ENCODE data around the gene ST3GAL2.
"Not testable (repeated sequence)": the region's sequence is repeated elsewhere in the genome, so short reads cannot be mapped to it uniquely, and the experiment has no call there.

The ST3GAL2 gene

DNA sequence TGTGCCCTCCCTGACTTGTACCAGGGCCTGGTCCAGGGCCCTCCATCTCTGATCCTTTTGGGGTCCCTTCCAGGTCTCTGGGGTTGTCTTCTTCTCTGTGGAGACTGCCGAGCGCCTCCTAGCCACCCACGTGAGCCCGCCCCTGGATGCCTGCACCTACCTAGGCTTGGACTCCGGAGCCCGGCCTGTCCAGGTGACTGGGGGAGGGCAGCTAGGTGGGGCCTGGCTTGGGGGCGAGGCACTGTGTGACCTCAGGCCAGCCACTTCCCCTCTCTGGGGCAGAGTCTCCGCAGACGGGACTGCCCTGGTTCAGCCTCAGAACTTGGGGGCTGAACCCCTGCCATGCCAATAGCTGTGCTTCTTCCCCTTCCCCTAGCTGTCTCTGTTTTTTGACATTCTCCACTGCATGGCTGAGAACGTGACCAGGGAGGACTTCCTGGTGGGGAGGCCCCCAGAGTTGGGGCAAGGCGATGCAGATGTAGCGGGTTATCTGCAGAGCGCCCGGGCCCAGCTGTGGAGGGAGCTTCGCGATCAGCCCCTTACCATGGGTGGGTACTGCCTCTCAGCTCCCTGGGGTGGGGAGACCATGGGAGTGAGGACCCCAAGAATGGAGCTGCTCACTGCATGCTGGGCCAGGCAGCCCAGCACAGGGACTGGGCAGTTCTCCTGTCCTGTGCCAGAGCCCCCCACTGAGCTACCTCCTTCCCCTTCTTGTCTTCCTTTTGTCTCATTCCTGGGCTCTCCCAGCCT, 30.1 kb upstream of the ST3GAL2 start:
- in situ Hi-C loops (cut with MboI; ENCODE audit: low sequenced_read_pairs): no loop called here

DNA sequence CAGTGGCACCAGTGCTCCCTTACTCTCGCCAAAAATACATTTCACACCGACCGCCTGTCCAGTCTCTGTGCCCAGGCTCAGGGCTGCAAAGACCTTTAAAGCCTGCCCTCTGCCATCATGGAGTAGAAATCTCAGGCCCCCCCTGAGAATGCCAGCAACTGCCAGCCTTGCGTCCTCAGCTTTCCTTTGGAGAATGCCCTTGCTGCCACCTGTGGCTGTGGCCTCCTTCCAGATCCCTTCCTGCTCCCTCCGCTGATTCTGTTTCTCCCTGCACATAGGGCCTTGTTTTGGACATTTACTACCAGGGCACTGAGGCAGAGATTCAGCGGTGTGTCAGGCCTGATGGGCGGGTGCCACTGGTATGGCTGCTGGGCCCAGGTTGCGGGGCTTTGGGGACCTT, 28.7 kb upstream of the ST3GAL2 start:
- in situ Hi-C loops (cut with MboI; ENCODE audit: low sequenced_read_pairs): no loop called here

DNA sequence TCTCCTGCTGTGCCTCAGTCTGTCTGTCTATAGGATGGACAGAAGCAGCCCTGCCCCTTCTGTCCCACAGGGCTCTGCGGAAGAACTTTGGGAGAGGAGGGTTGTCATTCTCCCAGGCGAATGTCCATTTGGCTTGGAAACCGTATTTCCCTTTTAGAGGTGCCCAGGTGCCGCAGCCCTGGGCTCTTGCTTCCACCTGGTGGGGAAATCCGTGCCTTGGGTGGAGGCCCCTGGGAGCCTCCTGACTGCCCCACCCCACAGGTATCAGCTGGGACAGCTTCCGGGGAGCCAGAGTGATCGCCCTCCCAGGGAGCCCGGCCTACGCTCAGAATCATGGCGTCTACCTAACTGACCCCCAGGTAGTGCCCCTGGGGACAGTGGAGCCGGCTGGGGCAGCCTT, 28.2 kb upstream of the ST3GAL2 start:
- in situ Hi-C loops (cut with MboI; ENCODE audit: low sequenced_read_pairs): no loop called here

DNA sequence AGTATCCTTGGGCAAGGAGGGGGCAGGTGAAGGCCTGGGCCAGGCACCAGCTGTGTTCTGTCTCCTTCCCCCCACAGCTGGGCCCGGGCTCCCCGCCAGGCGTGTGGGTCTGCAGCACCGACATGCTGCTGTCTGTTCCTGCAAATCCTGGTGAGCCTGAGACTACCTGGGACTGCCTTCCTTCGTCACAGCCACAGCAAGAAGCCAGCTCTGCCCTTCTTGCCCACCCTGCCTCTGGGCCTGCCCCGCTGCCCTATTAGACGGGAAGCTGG, 27.8 kb upstream of the ST3GAL2 start:
- in situ Hi-C loops (cut with MboI; ENCODE audit: low sequenced_read_pairs): no loop called here

DNA sequence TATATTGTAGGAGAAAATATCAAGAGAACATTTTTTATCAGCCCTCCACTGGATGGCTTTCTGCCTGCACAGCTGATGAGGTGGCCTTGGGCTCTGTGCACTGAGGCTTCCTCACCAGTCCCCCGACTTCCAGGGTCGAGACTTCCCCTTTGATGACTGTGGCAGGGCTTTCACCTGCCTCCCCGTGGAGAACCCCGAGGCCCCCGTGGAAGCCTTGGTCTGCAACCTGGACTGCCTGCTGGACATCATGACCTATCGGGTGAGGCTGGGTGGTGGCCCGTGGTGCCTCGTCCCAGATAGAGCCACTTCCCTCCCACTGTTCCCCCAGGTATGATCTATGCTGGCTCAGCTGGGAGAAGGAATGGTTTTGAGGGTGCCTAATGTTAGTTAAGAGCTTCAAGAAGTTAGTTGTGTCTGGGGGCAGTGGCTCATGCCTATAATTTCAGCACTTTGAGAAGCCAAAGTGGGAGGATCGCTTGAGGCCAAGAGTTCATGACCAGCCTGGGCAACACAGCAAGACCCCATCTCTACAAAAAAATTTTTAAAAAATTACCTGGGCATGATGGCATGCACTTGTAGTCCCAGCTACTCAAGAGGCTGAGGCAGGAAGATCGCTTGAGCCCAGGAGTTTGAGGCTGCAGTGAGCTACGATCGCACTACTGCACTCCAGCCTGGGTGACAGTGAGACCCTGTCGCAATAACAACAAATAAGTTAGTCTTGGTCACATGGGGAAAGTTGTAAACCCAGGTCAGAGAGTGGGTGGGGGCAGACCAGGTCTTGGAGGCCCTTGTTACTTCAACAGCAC, 27.3 kb upstream of the ST3GAL2 start:
- in situ Hi-C loops (cut with MboI; ENCODE audit: low sequenced_read_pairs): no loop called here

DNA sequence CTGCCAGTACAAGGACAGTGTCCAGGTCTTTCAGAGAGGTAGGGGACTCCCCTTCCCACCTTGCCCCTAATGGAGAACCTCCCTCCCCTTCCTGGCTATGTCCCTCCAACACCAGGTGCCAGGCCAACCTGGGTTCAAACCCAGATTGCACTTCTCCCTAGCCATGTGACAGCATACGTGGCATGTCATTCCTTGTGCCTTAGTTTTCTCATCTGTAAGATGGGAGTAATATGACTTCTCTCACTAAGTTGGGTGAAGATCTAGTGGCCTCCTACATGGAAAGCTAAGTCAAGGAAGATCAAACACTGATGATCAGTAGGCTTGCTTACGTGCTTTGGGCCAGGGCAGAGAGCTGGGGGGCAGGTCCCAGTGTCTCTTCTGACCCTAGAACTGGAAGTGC, 24.3 kb upstream of the ST3GAL2 start:
- in situ Hi-C loops (cut with MboI; ENCODE audit: low sequenced_read_pairs): no loop called here

DNA sequence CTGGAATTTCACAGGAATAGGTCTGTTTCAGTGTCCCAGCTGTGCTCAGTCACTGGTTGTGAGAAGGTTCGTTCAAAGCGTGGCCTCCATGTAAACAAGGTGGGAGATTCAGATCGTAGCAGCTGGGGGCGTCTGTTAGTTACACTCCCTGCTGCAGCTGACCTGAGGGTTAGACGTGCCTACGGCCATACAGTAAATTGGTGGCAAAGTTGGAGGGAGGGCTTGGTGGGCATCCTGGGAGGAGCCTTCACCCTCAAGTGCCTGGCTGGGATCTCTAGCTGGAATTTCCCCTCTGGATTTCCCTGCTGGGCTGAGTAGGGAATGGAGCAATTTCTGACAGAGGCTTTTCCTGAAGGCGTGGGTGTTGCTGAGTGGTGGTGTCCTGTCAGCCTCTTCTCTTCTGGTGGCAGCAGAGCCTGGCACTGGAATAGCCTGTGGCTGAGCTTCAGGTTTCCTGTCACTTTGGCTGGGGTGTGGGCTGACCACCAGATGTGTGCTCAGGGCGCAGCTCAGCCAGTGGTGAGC, 21.9 kb upstream of the ST3GAL2 start:
- in situ Hi-C loops (cut with MboI; ENCODE audit: low sequenced_read_pairs): no loop called here

DNA sequence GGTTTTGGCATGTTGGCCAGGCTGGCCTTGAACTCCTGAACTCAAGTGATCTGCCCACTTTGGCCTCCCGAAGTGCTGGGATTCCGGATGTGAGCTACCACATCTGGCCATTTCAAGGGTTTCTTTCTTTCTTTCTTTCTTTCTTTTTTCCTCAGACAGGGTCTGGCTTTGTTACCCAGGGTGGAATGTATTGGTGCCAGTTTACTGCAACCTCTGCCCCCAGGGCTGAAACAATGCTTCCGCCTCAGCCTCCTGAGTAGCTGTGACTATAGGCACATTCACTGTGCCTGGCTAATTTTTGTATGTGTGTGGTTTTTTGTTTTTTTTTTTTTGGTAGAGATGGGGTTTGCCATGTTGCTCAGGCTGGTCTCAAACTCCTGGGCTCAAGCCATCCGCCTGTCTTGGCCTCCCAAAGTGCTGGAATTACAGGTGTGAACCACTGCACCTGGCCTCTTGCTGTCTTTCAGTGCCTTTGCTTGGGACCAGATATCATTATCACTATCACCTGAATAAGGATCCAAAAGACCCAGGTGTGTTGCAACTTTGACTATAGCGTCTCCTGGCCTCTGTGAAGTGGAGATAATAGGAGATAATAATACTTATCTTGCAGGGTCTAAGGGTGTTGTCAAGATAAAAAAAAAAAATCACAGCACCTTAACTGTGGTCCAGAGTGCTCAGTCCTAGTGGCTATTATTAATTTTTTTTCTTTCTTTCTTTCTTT, 18.7 kb upstream of the ST3GAL2 start:
- in situ Hi-C loops (cut with MboI; ENCODE audit: low sequenced_read_pairs): no loop called here

DNA sequence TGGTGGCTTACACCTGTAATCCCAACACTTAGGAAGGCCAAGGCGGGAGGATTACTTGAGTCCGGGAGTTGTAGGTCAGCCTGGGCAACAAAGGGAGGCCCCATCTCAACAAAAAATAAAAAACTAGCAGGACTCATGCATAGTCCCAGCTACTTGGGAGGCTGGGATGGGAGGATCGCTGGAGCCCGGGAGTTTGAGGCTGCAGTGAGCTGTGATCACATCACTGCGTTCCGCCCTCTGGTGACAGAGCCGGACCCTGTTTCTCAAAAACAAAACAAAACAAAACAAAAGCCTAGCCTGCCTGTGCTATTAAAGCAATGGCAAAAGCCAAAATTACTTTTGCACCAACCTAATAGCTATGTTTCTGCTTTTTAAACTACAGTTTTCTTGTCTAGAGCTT, 17.0 kb upstream of the ST3GAL2 start:
- in situ Hi-C loops (cut with MboI; ENCODE audit: low sequenced_read_pairs): no loop called here

DNA sequence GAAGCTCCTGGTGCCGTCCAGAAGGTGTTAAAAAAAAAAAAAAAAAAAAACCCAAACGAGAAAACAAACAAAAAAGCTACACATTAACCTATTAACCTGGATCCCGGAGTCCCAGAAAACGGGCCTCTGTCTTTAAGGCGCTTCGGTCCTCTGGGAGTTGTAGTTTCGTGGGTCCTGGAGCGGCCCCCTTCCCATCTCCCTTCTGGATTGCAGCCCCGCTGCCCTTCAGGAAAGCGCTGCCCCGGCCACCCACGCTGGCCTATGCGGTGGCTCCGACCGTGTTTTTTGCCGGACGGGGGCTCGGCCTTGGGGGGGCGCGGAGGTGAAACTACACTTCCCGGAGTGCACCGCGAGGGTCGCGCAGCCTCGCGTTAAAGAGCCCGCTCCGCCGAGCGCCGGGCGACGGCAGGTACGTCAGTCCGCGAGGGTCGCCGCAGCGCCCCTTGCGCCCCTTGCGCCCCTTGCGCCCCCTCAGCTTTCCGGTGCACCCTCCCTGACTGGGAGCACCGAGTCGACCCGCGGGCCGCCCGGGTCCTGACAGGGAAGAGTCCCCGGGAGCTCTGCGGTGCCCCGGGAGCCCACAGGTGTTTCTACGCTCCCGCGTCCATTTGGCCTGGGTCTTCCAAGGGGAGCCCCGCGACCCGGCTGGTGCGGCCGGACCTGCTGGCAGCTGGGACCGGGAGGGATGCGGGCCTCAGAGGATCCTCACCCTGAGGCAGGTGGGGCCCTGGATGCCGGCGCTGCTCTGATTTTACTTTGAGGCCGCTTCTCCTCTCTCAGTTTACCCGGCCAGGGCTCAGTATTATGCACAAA, 15.5 kb upstream of the ST3GAL2 start, which contains the start of gene FCSK:
FCSK (plus strand) TSS at position 374 of the 813 bp plus-strand sequence. CDS start 8,596 bp downstream, outside the sequence.
- in situ Hi-C loops (cut with MboI; ENCODE audit: low sequenced_read_pairs): no loop called here

DNA sequence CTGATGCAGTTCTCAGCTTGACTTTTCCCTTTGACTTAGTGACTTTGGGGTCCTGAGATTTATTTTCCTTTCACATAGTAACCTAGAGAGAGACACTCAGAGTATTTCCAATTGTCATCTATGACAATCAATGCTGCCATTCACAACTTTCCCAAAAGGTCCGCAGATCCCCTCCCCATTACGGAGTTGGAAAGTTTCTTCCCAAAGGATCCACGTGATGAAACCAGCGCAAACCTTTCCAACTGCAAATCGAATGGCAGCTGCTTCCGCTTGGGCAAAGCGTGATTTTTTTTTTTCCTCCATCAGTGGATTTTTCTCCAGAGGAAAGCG, 15.0 kb upstream of the ST3GAL2 start:
- in situ Hi-C loops (cut with MboI; ENCODE audit: low sequenced_read_pairs): no loop called here

DNA sequence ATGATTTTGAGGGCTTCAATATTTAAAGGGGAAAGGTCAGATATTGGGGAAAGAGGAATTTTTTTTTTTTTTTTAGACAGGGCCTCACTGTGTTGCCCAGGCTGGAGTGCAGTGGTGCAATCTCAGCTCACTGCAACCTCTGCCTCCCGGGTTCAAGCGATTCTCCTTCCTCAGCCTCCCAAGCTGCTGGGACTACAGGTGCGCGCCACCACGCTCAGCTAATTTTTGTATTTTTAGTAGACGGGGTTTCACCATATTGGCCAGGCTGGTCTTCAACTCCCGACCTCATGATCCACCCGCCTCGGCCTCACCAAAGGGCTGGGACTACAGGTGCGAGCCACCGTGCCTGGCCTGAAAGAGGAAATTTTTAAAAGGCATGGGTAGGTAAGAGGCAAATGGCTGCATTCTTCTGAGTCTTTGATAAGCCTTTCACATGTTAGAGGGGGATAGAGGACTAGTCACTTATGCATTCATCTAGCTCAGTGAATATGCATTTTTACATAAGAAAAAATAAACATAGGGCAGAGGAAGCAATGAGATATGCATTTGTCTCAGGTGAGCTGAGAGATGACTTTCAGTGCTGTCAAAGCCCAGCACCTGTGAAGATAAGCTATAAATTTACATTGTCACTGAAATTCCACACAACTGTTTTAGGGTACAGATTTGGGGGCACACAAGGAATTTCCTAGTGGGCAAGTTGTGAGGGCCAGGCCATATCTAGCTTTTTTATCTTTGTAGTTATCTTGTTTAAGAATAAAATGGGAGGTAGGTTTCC, 14.4 kb upstream of the ST3GAL2 start:
- in situ Hi-C loops (cut with MboI; ENCODE audit: low sequenced_read_pairs): no loop called here

DNA sequence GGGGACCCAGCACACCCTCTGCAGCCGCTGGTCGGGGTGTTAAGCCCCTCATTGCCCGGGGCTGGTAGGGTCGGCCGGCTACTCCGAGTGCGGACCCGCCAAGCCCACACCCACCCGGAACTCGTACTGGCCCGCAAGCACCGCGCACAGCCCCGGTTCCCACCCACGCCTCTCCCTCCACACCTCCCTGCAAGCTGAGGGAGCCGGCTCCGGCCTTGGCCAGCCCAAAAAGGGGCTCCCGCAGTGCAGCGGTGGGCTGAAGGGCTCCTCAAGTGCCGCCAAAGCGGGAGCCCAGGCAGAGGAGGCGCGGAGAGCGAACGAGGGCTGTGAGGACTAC, 12.1 kb upstream of the ST3GAL2 start:
- in situ Hi-C loops (cut with MboI; ENCODE audit: low sequenced_read_pairs): not testable (repeated sequence)

DNA sequence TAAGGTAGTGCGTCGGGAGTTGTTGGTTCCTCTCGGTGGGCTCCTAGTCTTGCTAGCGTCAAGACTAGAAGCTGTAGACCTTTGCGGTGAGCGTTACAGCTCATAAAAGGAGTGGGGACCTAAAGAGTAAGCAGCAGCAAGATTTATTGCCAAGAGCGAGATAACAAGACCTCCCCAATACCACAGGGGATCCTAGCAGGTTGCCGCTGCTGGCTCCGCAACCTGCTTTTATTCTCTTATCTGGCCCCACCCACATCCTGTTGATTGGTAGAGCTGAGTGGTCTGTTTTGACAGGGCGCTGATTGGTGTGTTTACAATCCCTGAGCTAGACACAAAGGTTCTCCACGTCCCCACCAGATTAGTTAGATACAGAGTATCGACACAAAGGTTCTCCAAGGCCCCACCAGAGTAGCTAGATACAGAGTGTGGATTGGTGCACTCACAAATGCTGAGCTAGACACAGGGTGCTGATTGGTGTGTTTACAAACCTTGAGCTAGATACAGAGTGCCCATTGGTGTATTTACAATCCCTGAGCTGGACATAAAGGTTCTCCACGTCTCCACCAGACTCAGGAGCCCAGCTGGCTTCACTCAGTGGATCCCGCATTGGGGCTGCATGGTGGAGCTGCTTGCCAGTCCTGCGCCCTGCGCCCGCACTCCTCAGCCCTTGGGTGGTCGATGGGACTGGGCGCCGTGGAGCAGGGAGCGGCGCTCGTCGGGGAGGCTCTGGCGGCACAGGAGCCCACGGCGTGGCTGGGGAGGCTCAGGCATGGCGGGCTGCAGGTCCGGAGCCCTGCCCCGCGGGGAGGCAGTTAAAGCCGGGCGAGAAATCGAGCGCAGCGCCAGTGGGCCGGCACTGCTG, 11.5 kb upstream of the ST3GAL2 start:
- in situ Hi-C loops (cut with MboI; ENCODE audit: low sequenced_read_pairs): not testable (repeated sequence)

DNA sequence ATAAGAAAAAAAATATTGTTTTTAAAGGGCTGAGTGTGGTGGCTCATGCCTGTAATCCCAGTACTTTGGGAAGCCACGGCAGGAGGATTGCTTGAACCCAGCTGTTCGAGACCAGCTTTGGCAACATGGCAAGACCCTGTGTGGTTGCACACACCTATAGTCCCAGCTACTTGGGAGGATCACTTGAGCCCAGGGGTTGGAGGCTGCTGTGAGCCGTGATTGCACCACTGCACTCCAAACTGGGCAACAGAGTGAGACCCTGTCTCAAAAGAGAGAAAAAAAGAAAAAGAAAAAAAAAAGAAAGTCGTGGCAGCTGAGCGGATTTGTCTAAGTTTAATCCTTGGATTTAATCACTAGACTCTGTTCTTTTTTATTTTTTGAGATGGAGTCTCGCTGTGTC, 9.2 kb upstream of the ST3GAL2 start:
- in situ Hi-C loops (cut with MboI; ENCODE audit: low sequenced_read_pairs): no loop called here

DNA sequence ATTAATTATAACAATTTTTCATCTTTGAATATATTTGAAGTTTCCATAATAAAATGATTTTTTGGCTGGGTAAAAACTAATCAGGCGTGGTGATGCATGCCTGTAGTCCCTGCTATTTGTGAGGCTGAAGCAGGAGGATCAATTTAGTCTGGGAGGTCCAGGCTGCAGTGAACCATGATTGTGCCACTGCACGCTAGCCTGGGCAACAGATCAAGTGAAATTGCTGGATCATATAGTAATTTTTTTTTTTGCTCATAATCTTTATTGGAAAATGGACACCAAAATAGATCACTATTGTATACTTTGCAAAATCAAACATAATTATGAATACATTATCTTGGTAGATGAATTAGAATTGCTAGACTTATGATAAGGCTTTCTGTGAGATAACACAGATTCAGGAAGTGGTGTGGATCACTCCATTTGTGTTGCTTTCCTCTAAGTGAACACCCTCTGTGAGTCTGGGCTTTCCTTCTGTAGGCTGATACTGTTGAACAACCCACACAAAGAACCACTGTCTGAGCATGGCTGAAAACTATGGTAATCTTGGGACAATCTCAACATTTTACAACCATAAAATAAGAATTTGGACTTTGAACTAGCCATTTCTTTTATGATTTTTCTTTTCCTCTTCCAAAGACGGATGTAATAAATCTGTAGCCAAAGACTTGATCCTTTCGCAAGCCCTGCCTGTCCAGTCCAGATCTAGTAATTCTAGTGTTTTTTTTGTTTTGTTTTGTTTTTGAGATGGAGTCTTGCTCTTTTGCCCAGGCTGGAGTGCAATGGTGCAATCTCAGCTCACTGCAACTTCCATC, 5.6 kb upstream of the ST3GAL2 start:
- in situ Hi-C loops (cut with MboI; ENCODE audit: low sequenced_read_pairs): no loop called here

DNA sequence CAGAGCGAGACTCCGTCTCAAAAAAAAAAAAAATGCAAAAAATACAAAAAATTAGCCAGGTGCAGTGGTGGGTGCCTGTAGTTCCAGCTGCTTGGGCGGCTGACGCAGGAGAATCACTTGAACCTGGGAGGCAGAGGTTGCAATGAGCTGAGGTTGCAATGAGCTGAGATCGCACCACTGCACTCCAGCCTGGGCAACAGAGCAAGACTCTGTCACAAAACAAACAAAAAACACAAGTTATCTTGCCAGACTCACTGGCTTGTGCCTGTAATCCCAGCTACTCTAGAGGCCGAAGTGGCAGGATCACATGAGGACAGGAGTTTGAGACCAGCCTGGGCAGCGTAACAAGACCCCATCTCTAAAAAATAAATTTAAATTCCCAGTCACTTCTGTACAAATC, 3.4 kb upstream of the ST3GAL2 start:
- in situ Hi-C loops (cut with MboI; ENCODE audit: low sequenced_read_pairs): no loop called here

DNA sequence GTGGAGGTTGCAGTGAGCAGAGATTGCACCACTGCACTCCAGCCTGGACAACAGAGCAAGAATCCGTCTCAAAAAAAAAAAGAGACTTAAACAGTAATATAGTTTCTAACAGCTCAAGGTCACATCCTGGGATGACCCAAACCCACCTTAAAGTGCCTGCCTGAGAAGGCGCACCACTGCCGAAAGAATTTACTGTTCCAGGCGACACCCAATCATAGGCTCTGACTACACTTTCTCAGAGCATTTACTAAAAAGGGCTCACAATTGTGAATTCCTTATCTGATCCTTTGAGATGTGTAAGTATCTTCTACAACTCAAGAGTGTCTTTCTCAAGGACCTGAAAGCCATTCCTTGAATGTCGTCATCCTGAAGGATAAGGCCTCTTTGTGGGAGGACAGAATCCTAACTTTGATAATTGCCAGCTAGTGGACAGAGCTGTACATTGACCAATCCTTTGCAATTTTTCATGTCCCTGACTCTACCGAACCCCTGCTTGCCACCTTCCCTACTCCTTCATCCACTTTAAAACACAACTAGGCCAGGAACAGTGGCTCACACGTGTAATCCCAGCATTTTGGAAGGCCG, 2.6 kb upstream of the ST3GAL2 start:
- in situ Hi-C loops (cut with MboI; ENCODE audit: low sequenced_read_pairs): no loop called here
